Breast epithelium (tissue), 3 donors: ENCODE measurements around the gene CHI3L2.

Source experiments
- POLR2A ChIP-seq: fragments of 450-650 bp; IDR thresholded peaks from one replicate; pipeline ENCODE4 v1.6.1; 2016; ENCODE audit warnings: antibody characterized with exemption, mild to moderate bottlenecking, moderate library complexity
- POLR2AphosphoS5 ChIP-seq, 3 donors: sonication (generic); formaldehyde crosslinking; IDR thresholded peaks; one replicate each; pipeline ENCODE4 v1.6.1; 2017; ENCODE audit warnings: antibody characterized with exemption in 3 of 3
- TF ChIP-seq, protein P1 (sequence below), 3 donors: fragments of 450-650 bp; IDR thresholded peaks; one replicate each; pipeline ENCODE4 v1.5.1; 2016 to 2017; ENCODE audit warnings: antibody characterized with exemption in 3 of 3, mild to moderate bottlenecking in 3 of 3, moderate library complexity in 3 of 3

DNA sequence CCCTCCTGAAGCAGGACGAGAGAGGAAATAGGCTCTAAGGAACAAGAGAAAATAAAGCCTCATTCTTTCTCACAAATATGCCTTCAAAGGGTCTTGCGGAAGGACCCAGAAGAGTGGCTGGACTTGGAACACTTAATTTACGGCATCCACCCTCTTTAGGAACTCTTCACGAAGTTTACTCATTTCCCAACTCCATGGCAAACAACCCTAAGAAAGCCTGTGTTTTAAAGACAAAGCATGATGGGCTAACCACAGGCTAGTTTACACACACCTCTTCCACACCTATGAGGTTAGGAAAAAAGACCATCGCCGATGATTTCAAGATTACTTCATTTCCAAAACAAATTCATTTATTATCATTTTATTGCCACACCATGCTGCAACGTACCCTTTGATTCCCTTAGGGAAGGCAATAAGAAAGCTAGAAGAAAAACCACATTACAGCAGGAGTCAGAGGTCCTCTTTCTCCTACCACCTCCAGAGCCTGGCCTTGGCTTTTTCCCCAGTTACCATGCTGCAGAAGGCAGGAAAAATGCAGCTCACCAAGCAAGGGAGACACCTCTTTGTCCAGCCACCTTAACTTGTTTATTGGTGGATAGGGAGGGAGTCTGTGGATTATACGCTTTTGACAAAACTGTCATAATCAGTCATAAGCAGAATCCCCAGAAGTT is 29.6 kb downstream of the CHI3L2 start:
- TF ChIP-seq POLR2AphosphoS5 (IDR thresholded peaks at IDR 0.05) (no peak), POLR2A (no peak)
- TF ChIP-seq, protein P1, sequence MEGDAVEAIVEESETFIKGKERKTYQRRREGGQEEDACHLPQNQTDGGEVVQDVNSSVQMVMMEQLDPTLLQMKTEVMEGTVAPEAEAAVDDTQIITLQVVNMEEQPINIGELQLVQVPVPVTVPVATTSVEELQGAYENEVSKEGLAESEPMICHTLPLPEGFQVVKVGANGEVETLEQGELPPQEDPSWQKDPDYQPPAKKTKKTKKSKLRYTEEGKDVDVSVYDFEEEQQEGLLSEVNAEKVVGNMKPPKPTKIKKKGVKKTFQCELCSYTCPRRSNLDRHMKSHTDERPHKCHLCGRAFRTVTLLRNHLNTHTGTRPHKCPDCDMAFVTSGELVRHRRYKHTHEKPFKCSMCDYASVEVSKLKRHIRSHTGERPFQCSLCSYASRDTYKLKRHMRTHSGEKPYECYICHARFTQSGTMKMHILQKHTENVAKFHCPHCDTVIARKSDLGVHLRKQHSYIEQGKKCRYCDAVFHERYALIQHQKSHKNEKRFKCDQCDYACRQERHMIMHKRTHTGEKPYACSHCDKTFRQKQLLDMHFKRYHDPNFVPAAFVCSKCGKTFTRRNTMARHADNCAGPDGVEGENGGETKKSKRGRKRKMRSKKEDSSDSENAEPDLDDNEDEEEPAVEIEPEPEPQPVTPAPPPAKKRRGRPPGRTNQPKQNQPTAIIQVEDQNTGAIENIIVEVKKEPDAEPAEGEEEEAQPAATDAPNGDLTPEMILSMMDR (IDR thresholded peaks at IDR 0.05): no peak
